ENCODE measurements around the gene LRBA.
"Not testable (repeated sequence)": the region's sequence is repeated elsewhere in the genome, so short reads cannot be mapped to it uniquely, and the experiment has no call there.

Gene LRBA

DNA sequence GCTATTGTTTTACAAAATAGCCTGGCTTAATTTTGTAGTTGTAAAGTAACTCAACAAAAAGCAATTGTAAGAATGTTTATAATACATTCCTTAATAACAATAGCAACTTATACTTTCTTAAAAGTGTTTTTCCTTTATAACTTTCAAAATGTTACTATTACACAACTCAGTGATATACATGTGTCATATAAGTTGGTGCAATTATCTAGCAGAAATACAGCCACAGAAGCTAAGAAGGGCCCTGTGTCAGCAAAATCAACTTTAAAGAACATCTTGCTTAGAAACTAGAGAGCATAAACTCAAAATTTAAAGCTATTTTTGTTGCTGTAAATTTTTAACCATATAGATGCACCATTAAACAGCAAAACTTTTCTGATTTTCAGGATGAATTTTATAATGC lies 474.5 kb downstream of the LRBA start:
- Histone ChIP-seq H3K4me2 (ENCODE audit: low read length, poor library complexity, severe bottlenecking) (no peak overlapping the region), H3K79me1 (replicated peaks; ENCODE audit: low read length, poor library complexity, severe bottlenecking) (peaks cover 1% of the 10 kb centered on the region), H3K4me1 (ENCODE audit: control insufficient read depth, insufficient read depth, low read depth, low read length) (peaks cover 1% of the 10 kb centered on the region), H3K14ac (ENCODE audit: low read length in 2 of 2) (no peak overlapping the region), H3K18ac (ENCODE audit: low read depth in 1 of 2, low read length in 2 of 2) (no peak overlapping the region), H4K91ac (ENCODE audit: low read length) (no peak overlapping the region), H2BK12ac (ENCODE audit: low read length in 2 of 2) (no peak overlapping the region), H3K4ac (ENCODE audit: low read depth in 1 of 2, low read length in 2 of 2) (no peak overlapping the region), H3K4me3 (ENCODE audit: insufficient read depth in 1 of 2, low read depth in 1 of 2, low read length in 2 of 2) (no peak overlapping the region), H2BK15ac (ENCODE audit: low read depth, poor library complexity, severe bottlenecking) (no peak overlapping the region), H4K8ac (ENCODE audit: low read length) (no peak overlapping the region), H3K36me3 (ENCODE audit: control insufficient read depth in 1 of 2, insufficient read depth in 2 of 2, low read depth in 1 of 2, low read length in 2 of 2) (no peaks in the 10 kb centered on the region), H2AFZ (ENCODE audit: low read depth, low read length) (no peak overlapping the region), H2BK5ac (ENCODE audit: low read depth, low read length, poor library complexity, severe bottlenecking) (no peak overlapping the region), H3K9me3 (ENCODE audit: control insufficient read depth, low read length) (no peaks in the 10 kb centered on the region), H3K23ac (ENCODE audit: low read length in 2 of 2) (no peak overlapping the region), H2AK5ac (ENCODE audit: low read length, severe bottlenecking) (no peak overlapping the region), H2BK120ac (ENCODE audit: low read depth, low read length) (no peak overlapping the region), H3K27me3 (ENCODE audit: control insufficient read depth in 1 of 2, insufficient read depth in 1 of 2, low read length in 2 of 2) (no peaks in the 10 kb centered on the region), H3K27ac (ENCODE audit: low read length, poor library complexity, severe bottlenecking) (no peak overlapping the region), H3K9ac (ENCODE audit: low read length) (no peak overlapping the region)
- DNase-seq, result no peak

DNA sequence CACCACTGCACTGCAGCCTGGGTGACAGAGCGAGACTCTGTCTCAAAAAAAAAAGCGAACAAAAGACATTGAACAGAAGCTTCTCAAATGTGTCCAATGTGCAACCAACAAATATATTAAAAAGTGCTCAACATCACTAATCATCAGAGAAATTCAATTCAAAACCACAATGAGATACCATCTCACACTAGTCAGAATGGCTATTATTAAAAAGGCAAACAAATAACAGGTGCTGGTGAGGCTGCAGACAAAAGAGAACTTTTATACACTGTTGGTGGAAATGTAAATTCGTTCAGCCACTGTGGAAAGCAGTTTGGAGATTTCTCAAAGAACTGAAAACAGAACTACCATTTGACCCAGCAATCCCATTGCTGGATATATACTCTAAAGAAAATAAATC lies 477.2 kb downstream of the LRBA start:
- H4K91ac ChIP-seq (ENCODE audit: low read length); H4K8ac ChIP-seq (ENCODE audit: low read length); H3K4me1 ChIP-seq (ENCODE audit: control insufficient read depth, insufficient read depth, low read depth, low read length); H3K4me3 ChIP-seq (ENCODE audit: insufficient read depth in 1 of 2, low read depth in 1 of 2, low read length in 2 of 2); H3K18ac ChIP-seq (ENCODE audit: low read depth in 1 of 2, low read length in 2 of 2); H3K9ac ChIP-seq (ENCODE audit: low read length); H3K14ac ChIP-seq (ENCODE audit: low read length in 2 of 2); H2AK5ac ChIP-seq (ENCODE audit: low read length, severe bottlenecking); H3K27me3 ChIP-seq (ENCODE audit: control insufficient read depth in 1 of 2, insufficient read depth in 1 of 2, low read length in 2 of 2); H3K4ac ChIP-seq (ENCODE audit: low read depth in 1 of 2, low read length in 2 of 2); H3K4me2 ChIP-seq (ENCODE audit: low read length, poor library complexity, severe bottlenecking); H3K23ac ChIP-seq (ENCODE audit: low read length in 2 of 2); DNase-seq; H2BK5ac ChIP-seq (ENCODE audit: low read depth, low read length, poor library complexity, severe bottlenecking); H2BK12ac ChIP-seq (ENCODE audit: low read length in 2 of 2); H3K9me3 ChIP-seq (ENCODE audit: control insufficient read depth, low read length); H3K27ac ChIP-seq (ENCODE audit: low read length, poor library complexity, severe bottlenecking); H3K79me1 ChIP-seq (replicated peaks; ENCODE audit: low read length, poor library complexity, severe bottlenecking); H3K36me3 ChIP-seq (ENCODE audit: control insufficient read depth in 1 of 2, insufficient read depth in 2 of 2, low read depth in 1 of 2, low read length in 2 of 2); H2BK15ac ChIP-seq (ENCODE audit: low read depth, poor library complexity, severe bottlenecking); H2BK120ac ChIP-seq (ENCODE audit: low read depth, low read length); H2AFZ ChIP-seq (ENCODE audit: low read depth, low read length): not testable (repeated sequence)
- 100% methylated on average over 2 of the region's 3 CpGs for WGBS

DNA sequence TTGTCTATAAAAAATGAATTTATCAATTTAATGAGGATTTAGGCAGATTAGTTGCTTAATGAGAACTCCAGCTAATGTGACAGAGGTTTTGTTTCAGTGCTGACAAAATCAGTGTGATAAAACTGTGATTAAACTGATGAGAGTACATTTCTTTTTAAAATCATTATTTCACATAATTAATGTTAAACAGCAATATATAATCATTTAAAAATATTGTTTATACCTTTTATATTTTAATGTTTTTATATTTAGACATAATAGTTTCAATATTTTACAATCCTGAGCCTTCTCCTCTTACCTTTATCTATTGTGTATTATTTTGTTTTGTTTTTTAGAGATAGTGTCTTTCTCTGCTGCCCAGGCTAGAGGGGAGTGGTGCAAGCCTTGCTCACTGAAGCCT lies 480.3 kb downstream of the LRBA start:
- no peaks in the 10 kb centered on the region for H3K36me3 ChIP-seq (ENCODE audit: control insufficient read depth in 1 of 2, insufficient read depth in 2 of 2, low read depth in 1 of 2, low read length in 2 of 2)
- H3K9me3 ChIP-seq (ENCODE audit: control insufficient read depth, low read length), result no peaks in the 10 kb centered on the region
- H3K14ac ChIP-seq (ENCODE audit: low read length in 2 of 2), result no peak overlapping the region
- no peaks in the 10 kb centered on the region for H3K4me1 ChIP-seq (ENCODE audit: control insufficient read depth, insufficient read depth, low read depth, low read length)
- no peak overlapping the region for H4K8ac ChIP-seq (ENCODE audit: low read length)
- H3K4me2 ChIP-seq (ENCODE audit: low read length, poor library complexity, severe bottlenecking), result no peak overlapping the region
- H3K23ac ChIP-seq (ENCODE audit: low read length in 2 of 2), result no peak overlapping the region
- H3K18ac ChIP-seq (ENCODE audit: low read depth in 1 of 2, low read length in 2 of 2), result no peak overlapping the region
- no peak overlapping the region for H2BK5ac ChIP-seq (ENCODE audit: low read depth, low read length, poor library complexity, severe bottlenecking)
- DNase-seq, result no peak
- H2BK120ac ChIP-seq (ENCODE audit: low read depth, low read length), result no peak overlapping the region
- no peak overlapping the region for H2AK5ac ChIP-seq (ENCODE audit: low read length, severe bottlenecking)
- H2BK12ac ChIP-seq (ENCODE audit: low read length in 2 of 2), result no peak overlapping the region
- no peaks in the 10 kb centered on the region for H3K27me3 ChIP-seq (ENCODE audit: control insufficient read depth in 1 of 2, insufficient read depth in 1 of 2, low read length in 2 of 2)
- H3K79me1 ChIP-seq (replicated peaks; ENCODE audit: low read length, poor library complexity, severe bottlenecking), result peaks cover 1% of the 10 kb centered on the region
- H2AFZ ChIP-seq (ENCODE audit: low read depth, low read length), result no peak overlapping the region
- H3K4ac ChIP-seq (ENCODE audit: low read depth in 1 of 2, low read length in 2 of 2), result no peak overlapping the region
- no peak overlapping the region for H4K91ac ChIP-seq (ENCODE audit: low read length)
- H3K4me3 ChIP-seq (ENCODE audit: insufficient read depth in 1 of 2, low read depth in 1 of 2, low read length in 2 of 2), result no peak overlapping the region
- H3K27ac ChIP-seq (ENCODE audit: low read length, poor library complexity, severe bottlenecking), result no peak overlapping the region
- H3K9ac ChIP-seq (ENCODE audit: low read length), result no peak overlapping the region
- H2BK15ac ChIP-seq (ENCODE audit: low read depth, poor library complexity, severe bottlenecking), result no peak overlapping the region

DNA sequence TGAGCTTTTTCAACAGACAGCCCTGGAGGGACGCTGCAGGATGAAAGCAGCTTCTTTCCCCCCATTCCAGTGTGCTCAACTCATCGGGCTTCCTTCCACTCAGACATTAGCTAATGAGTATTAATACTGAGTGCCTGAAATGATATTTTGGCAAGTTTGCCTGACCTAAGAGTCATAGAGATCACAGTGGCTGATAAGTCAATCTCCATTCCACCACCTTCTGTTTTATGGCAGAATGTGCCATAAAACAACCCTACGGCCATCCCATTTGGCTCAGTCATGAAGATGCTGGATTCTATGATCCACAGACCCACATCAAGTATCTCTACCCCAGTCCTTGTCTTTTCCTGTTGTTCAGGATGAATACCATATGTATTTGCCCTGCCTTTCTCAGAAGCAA lies 481.4 kb downstream of the LRBA start:
- Histone ChIP-seq H2BK12ac (ENCODE audit: low read length in 2 of 2) (no peak overlapping the region), H3K18ac (ENCODE audit: low read depth in 1 of 2, low read length in 2 of 2) (no peak overlapping the region), H3K27ac (ENCODE audit: low read length, poor library complexity, severe bottlenecking) (no peak overlapping the region), H4K8ac (ENCODE audit: low read length) (no peak overlapping the region), H2AK5ac (ENCODE audit: low read length, severe bottlenecking) (no peak overlapping the region), H3K4me2 (ENCODE audit: low read length, poor library complexity, severe bottlenecking) (no peak overlapping the region), H3K4ac (ENCODE audit: low read depth in 1 of 2, low read length in 2 of 2) (no peak overlapping the region), H4K91ac (ENCODE audit: low read length) (no peak overlapping the region), H3K9ac (ENCODE audit: low read length) (no peak overlapping the region), H3K9me3 (ENCODE audit: control insufficient read depth, low read length) (no peaks in the 10 kb centered on the region), H2BK120ac (ENCODE audit: low read depth, low read length) (no peak overlapping the region), H2BK15ac (ENCODE audit: low read depth, poor library complexity, severe bottlenecking) (no peak overlapping the region), H3K23ac (ENCODE audit: low read length in 2 of 2) (no peak overlapping the region), H3K36me3 (ENCODE audit: control insufficient read depth in 1 of 2, insufficient read depth in 2 of 2, low read depth in 1 of 2, low read length in 2 of 2) (no peaks in the 10 kb centered on the region), H3K27me3 (ENCODE audit: control insufficient read depth in 1 of 2, insufficient read depth in 1 of 2, low read length in 2 of 2) (no peaks in the 10 kb centered on the region), H2AFZ (ENCODE audit: low read depth, low read length) (no peak overlapping the region), H3K14ac (ENCODE audit: low read length in 2 of 2) (no peak overlapping the region), H3K4me1 (ENCODE audit: control insufficient read depth, insufficient read depth, low read depth, low read length) (no peaks in the 10 kb centered on the region), H3K79me1 (replicated peaks; ENCODE audit: low read length, poor library complexity, severe bottlenecking) (peaks cover 1% of the 10 kb centered on the region), H3K4me3 (ENCODE audit: insufficient read depth in 1 of 2, low read depth in 1 of 2, low read length in 2 of 2) (no peak overlapping the region), H2BK5ac (ENCODE audit: low read depth, low read length, poor library complexity, severe bottlenecking) (no peak overlapping the region)
- 97% methylated on average over 2 of the region's 3 CpGs for WGBS
- DNase-seq, result no peak
